CD8-positive, alpha-beta memory T cell (primary cell): ENCODE data around the gene PHRF1. TPM values are rescaled to one million over a fixed set of nuclear protein-coding genes. Genes with fewer than 3 reads are reported as not detected.
A peak's percentile ranks its signal among the peaks of the same experiment; 100 is the strongest.

Source experiments
- CTCF ChIA-PET: fragments of 350-600 bp; sonication (Branson Sonifier 250); formaldehyde crosslinking; loops from one replicate; lab custom pipeline; 2021; ENCODE audit warnings: antibody characterized with exemption; lab: Charles Lee
- POLR2A ChIA-PET: fragments of 350-600 bp; sonication (Branson Sonifier 250); formaldehyde crosslinking; loops from one replicate; lab custom pipeline; 2021; ENCODE audit warnings: antibody characterized with exemption; lab: Charles Lee
- DNase-seq, 5 donors: peaks; one replicate each; pipeline versions ENCODE4 v3.0.0 to v3.0.0-alpha.2; 2020 to 2022; ENCODE audit warnings: mixed read lengths in 1 of 5
- H3K27ac ChIP-seq: one replicate; pipeline ENCODE4 v1.7.0; 2013; ENCODE audit warnings: low read depth, mild to moderate bottlenecking, low read length, moderate library complexity
- H3K27me3 ChIP-seq: 2 replicates; pipeline ENCODE4 v1.7.0; 2013; ENCODE audit warnings: low read length, mild to moderate bottlenecking; ENCODE audit not compliant: insufficient read depth, poor library complexity, severe bottlenecking
- H3K36me3 ChIP-seq: 2 replicates; pipeline ENCODE4 v1.7.0; 2013; ENCODE audit warnings: mild to moderate bottlenecking, low read length, moderate library complexity; ENCODE audit not compliant: insufficient read depth
- H3K4me1 ChIP-seq: 2 replicates; pipeline ENCODE4 v1.7.0; 2013; ENCODE audit warnings: mild to moderate bottlenecking, low read length, moderate library complexity; ENCODE audit not compliant: insufficient read depth
- H3K4me3 ChIP-seq: 2 replicates; pipeline ENCODE4 v1.7.0; 2013; ENCODE audit warnings: mild to moderate bottlenecking, low read length
- H3K9me3 ChIP-seq: 2 replicates; pipeline ENCODE4 v1.7.0; 2013; ENCODE audit warnings: mild to moderate bottlenecking, low read length
- H3K27ac Mint-ChIP-seq, 8 donors: one replicate each; pipeline ENCODE4 v1.8.0; 2020 to 2021; ENCODE audit warnings: mixed read lengths in 8 of 8, mild to moderate bottlenecking in 6 of 8, inconsistent platforms in 3 of 8, moderate library complexity in 3 of 8
- H3K27me3 Mint-ChIP-seq, 2 donors: one replicate each; pipeline ENCODE4 v1.8.0; 2020 to 2021; ENCODE audit warnings: mixed read lengths in 2 of 2, mild to moderate bottlenecking in 1 of 2, moderate library complexity in 1 of 2
- H3K36me3 Mint-ChIP-seq, 3 donors: one replicate each; pipeline ENCODE4 v1.8.0; 2020 to 2021; ENCODE audit warnings: mixed read lengths in 3 of 3, inconsistent platforms in 1 of 3, mild to moderate bottlenecking in 1 of 3
- H3K4me1 Mint-ChIP-seq, 3 donors: one replicate each; pipeline ENCODE4 v1.8.0; 2020 to 2021; ENCODE audit warnings: mixed read lengths in 3 of 3, inconsistent platforms in 1 of 3, mild to moderate bottlenecking in 1 of 3
- H3K4me3 Mint-ChIP-seq, 7 donors: one replicate each; pipeline ENCODE4 v1.8.0; 2020 to 2021; ENCODE audit warnings: mixed read lengths in 7 of 7, mild to moderate bottlenecking in 6 of 7, moderate library complexity in 4 of 7, inconsistent platforms in 2 of 7
- H3K9me3 Mint-ChIP-seq, 5 donors: one replicate each; pipeline ENCODE4 v1.8.0; 2020 to 2022; ENCODE audit warnings: mixed read lengths in 5 of 5, mild to moderate bottlenecking in 3 of 5, moderate library complexity in 2 of 5, inconsistent platforms in 1 of 5
- polyA plus RNA-seq: library from polyadenylated mRNA; unstranded; fragments of 300-500 nt; fragmentation: Illumina TruSeq; gene quantifications from one replicate; pipeline ENCODE4 v1.2.3, GENCODE V29; 2021
- total RNA-seq, 2 experiments: library from RNA; stranded (reverse); gene quantifications; one replicate each; pipeline ENCODE4 v1.2.3, GENCODE V29; 2021

Gene PHRF1
- total and polyA plus RNA-seq, 3 experiments from 2014 or later, result 17.7 to 49.8 (median 47.3) TPM

- ChIA-PET CTCF (interaction anchor here (1.0 to 2.8 kb wide), 12 partner anchors 17 to 191 kb away, joined by 3 to 16 read pairs (median 3); partner anchors contain the start of gene PHRF1), POLR2A (interaction anchor here (0.6 to 2.8 kb wide), 11 partner anchors 17 to 275 kb away, joined by 3 to 16 read pairs (median 3); partner anchors contain the start of genes PHRF1, RNH1, RPLP2 and TMEM80)
- Histone ChIP-seq H3K27ac (peak within 1 kb of the TSS; percentile 86), H3K9me3 (no peaks in the 10 kb centered on the region), H3K36me3 (no peaks in the 10 kb centered on the region), H3K4me3 (peak within 1 kb of the TSS; percentile 64), H3K4me1 (peaks cover 37% of the 10 kb centered on the region), H3K27me3 (no peaks in the 10 kb centered on the region)
- DNase-seq, result peak; percentile 94 to 97 (median 96)
- Mint-ChIP-seq H3K36me3 (peaks cover 0 to 14% (median 0%) of the 10 kb centered on the region in 3 donors), H3K4me3 (peak within 1 kb of the TSS; percentile 88 to 98 (median 93)), H3K4me1 (peaks cover 3 to 32% (median 11%) of the 10 kb centered on the region in 3 donors), H3K27me3 (peaks cover 0 to 4% of the 10 kb centered on the region in 2 donors), H3K27ac (peak within 1 kb of the TSS; percentile 93 to 100 (median 97)), H3K9me3 (no peaks in the 10 kb centered on the region)
Observed at GRCh38 chr11:535519-536454, 40.5 kb upstream of the PHRF1 start, which contains the start of gene HRAS. HRAS (minus strand) TSS chr11:535576.

DNA sequence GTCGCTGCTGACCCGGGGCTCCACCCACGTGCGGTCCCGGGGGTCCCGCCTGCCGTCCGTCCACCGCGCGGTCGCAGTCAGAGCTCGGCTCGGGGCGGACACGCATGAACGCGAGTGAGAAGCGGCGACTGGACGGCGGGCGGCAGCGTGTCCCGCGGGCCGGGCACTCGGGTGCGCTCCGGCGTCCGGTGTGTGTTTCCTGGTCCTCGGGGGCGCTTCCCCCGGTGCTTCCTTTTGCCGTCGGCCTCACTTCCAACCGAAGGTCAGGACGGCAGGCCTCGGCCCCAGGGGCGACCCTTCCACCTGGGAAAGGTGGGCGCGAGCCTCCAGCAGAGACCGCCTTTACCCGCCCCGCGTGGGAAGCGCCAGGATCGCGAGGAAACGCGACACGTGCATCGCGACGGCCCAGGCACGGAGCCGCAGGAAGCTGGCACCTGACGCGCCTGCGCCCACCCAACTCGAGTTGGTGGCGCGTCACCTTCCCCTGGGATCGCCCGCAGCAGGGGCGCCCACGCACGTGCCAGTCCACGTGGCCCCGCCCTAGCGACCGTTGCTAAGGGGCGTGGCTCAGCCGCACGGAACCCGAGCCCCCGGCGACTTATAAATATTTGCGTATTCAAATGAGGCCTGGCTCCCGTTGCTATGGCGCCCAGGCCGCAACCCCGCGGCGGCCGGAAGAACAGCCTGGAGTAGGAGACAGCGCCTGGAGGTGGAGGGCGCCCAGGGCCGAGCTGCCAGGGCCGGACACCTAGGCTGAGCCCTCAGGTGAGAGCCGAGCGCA, 39.2 kb upstream of the PHRF1 start, which contains the start of gene LRRC56:
Gene LRRC56, plus strand, starts transcription at position 687 of the 781 bp plus-strand sequence. CDS start 3,158 bp downstream, outside the sequence.
- Histone ChIP-seq H3K4me3 (peak within 1 kb of the TSS; percentile 50), H3K36me3 (no peaks in the 10 kb centered on the region), H3K27ac (peak within 1 kb of the TSS; percentile 86), H3K4me1 (peaks cover 37% of the 10 kb centered on the region), H3K9me3 (no peaks in the 10 kb centered on the region), H3K27me3 (no peaks in the 10 kb centered on the region)
- CTCF ChIA-PET, result interaction anchor here (1.1 to 2.8 kb wide), 8 partner anchors 18 to 328 kb away, joined by 3 to 16 read pairs (median 4); no protein-coding TSS in a partner anchor
- Mint-ChIP-seq H3K4me1 (peaks cover 3 to 30% (median 11%) of the 10 kb centered on the region in 3 donors), H3K36me3 (peaks cover 0 to 9% (median 0%) of the 10 kb centered on the region in 3 donors), H3K27me3 (peaks cover 0 to 4% of the 10 kb centered on the region in 2 donors), H3K27ac (peak within 1 kb of the TSS; percentile 93 to 100 (median 97)), H3K4me3 (peak within 1 kb of the TSS; percentile 88 to 98 (median 93)), H3K9me3 (no peaks in the 10 kb centered on the region)
- POLR2A ChIA-PET, result interaction anchor here (1.1 to 2.8 kb wide), 5 partner anchors 30 to 189 kb away, joined by 3 to 16 read pairs (median 9); partner anchors contain the start of genes PHRF1, RNH1 and TMEM80
- DNase-seq, result peak; percentile 90 to 98 (median 95)

DNA sequence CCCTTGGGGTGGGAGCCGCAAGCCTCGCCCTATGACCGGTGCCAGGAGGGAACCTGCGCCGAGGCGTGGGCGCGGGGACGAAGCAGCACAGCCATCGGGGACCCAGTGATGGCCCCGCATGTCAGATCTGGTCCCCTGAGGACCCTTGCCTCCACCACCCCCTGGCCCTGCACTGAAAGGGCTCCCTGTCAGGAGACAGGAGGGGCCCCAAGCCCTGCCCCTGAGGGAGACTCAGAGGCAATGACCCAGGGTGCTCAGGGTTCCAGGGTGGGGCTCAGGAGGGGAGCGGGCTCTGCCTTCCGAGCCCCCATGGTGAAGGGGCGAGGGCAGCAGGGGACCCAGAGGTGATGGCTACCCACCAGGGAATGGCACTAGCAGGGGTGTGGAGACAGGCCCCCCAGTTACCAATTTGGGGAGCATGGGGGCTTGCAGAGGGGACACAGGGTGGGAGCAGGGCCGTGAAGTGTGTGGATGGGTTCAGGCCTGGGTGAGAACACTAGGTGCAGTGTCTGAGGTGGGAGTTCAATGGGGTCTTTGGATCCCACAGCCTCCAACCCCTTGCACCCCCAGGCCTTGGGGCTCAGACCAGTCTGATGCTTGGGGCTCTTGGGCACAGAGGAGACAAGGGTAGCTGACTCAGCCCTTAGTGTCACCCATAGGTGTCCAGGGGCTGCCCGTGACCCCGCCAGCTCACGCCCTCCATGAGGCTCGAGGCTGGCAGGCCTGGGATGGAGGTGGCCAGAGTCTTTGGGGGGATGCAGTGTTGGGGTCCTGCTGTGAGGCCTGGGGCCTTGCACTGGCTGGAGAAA, 38.4 kb upstream of the PHRF1 start:
- H3K27me3 Mint-ChIP-seq, result peaks cover 0 to 4% of the 10 kb centered on the region in 2 donors
- peaks cover 3 to 29% (median 11%) of the 10 kb centered on the region in 3 donors for H3K4me1 Mint-ChIP-seq
- Histone ChIP-seq H3K9me3 (no peaks in the 10 kb centered on the region), H3K27me3 (no peaks in the 10 kb centered on the region), H3K4me3 (peak overlapping the region; percentile 50), H3K36me3 (no peaks in the 10 kb centered on the region), H3K4me1 (peaks cover 37% of the 10 kb centered on the region), H3K27ac (peak overlapping the region; percentile 86)
- POLR2A ChIA-PET, result interaction anchor here (2.8 kb wide), 1 partner anchor 38 kb away, joined by 16 read pairs; the partner anchor contains the start of gene PHRF1
- no peaks in the 10 kb centered on the region for H3K9me3 Mint-ChIP-seq
- no peak for DNase-seq
- H3K36me3 Mint-ChIP-seq, result peaks cover 0 to 7% (median 0%) of the 10 kb centered on the region in 3 donors
- H3K27ac Mint-ChIP-seq, result peak overlapping the region; percentile 79 to 100 (median 92)
- CTCF ChIA-PET, result interaction anchor here (1.1 to 1.3 kb wide), 3 partner anchors 17 to 329 kb away, joined by 3 read pairs; no protein-coding TSS in a partner anchor
- H3K4me3 Mint-ChIP-seq, result peak overlapping the region; percentile 55 to 98 (median 75)

DNA sequence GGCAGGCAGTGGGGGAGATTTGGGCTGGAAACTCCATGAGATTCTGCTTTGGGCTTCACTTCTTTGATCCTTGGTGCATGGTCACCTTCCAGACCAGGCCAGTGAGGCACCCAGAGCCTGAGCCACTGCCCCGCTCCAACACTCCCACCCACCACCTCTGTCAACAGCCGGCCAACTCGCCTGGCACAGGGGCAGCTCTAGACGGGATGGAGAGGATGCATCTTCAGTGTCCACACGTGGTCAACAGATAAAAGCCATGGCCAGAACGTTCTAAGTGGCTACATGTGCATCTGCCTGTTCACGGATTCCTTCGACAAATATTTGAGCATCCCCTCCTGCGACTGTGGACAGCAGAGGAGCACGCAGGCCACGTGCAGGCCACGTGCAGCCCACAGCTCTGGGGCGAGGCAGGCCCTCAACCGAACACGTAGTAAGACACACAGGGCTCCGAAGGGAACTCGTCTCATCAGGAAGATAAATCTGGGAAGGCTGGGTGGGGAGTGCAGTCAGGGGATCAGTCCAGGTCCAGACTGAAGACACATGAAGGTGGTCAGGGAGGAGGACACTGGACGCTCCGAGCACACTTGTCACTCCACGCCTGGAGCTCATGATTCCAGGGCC, 37.7 kb upstream of the PHRF1 start:
- peaks cover 0 to 7% (median 0%) of the 10 kb centered on the region in 3 donors for H3K36me3 Mint-ChIP-seq
- H3K4me1 Mint-ChIP-seq, result peaks cover 3 to 29% (median 11%) of the 10 kb centered on the region in 3 donors
- H3K27ac ChIP-seq, result no peak overlapping the region
- no peaks in the 10 kb centered on the region for H3K9me3 ChIP-seq
- DNase-seq, result no peak
- no peaks in the 10 kb centered on the region for H3K9me3 Mint-ChIP-seq
- H3K36me3 ChIP-seq, result no peaks in the 10 kb centered on the region
- peaks cover 0 to 4% of the 10 kb centered on the region in 2 donors for H3K27me3 Mint-ChIP-seq
- H3K27ac Mint-ChIP-seq, result peak overlapping the region in 6 of 8 donors; percentile 84 to 100 (median 92)
- peak overlapping the region; percentile 9 to 98 (median 44) for H3K4me3 Mint-ChIP-seq
- H3K4me1 ChIP-seq, result peaks cover 36% of the 10 kb centered on the region
- H3K27me3 ChIP-seq, result no peaks in the 10 kb centered on the region
- POLR2A ChIA-PET, result interaction anchor here (0.8 kb wide), 1 partner anchor 15 kb away, joined by 3 read pairs; no protein-coding TSS in a partner anchor
- CTCF ChIA-PET, result interaction anchor here (1.1 to 1.3 kb wide), 3 partner anchors 16 to 329 kb away, joined by 3 read pairs; no protein-coding TSS in a partner anchor
- no peak overlapping the region for H3K4me3 ChIP-seq

GRCh38 chr11:539971-540481, 36.2 kb upstream of the PHRF1 start:
- Histone ChIP-seq H3K27ac (no peak overlapping the region), H3K4me1 (peaks cover 24% of the 10 kb centered on the region), H3K36me3 (no peaks in the 10 kb centered on the region), H3K27me3 (no peaks in the 10 kb centered on the region), H3K4me3 (no peak overlapping the region), H3K9me3 (no peaks in the 10 kb centered on the region)
- H3K27me3 Mint-ChIP-seq, result peaks cover 0 to 4% of the 10 kb centered on the region in 2 donors
- ChIA-PET POLR2A (no interaction called here), CTCF (interaction anchor here (0.8 to 1.1 kb wide), 2 partner anchors 14 to 15 kb away, joined by 3 read pairs; no protein-coding TSS in a partner anchor)
- peaks cover 3 to 25% (median 11%) of the 10 kb centered on the region in 3 donors for H3K4me1 Mint-ChIP-seq
- no peak overlapping the region for H3K4me3 Mint-ChIP-seq
- H3K9me3 Mint-ChIP-seq, result no peaks in the 10 kb centered on the region
- H3K36me3 Mint-ChIP-seq, result peaks cover 0 to 4% (median 0%) of the 10 kb centered on the region in 3 donors
- no peak overlapping the region for H3K27ac Mint-ChIP-seq
- peak in 1 of 5 donors; percentile 47 for DNase-seq

DNA sequence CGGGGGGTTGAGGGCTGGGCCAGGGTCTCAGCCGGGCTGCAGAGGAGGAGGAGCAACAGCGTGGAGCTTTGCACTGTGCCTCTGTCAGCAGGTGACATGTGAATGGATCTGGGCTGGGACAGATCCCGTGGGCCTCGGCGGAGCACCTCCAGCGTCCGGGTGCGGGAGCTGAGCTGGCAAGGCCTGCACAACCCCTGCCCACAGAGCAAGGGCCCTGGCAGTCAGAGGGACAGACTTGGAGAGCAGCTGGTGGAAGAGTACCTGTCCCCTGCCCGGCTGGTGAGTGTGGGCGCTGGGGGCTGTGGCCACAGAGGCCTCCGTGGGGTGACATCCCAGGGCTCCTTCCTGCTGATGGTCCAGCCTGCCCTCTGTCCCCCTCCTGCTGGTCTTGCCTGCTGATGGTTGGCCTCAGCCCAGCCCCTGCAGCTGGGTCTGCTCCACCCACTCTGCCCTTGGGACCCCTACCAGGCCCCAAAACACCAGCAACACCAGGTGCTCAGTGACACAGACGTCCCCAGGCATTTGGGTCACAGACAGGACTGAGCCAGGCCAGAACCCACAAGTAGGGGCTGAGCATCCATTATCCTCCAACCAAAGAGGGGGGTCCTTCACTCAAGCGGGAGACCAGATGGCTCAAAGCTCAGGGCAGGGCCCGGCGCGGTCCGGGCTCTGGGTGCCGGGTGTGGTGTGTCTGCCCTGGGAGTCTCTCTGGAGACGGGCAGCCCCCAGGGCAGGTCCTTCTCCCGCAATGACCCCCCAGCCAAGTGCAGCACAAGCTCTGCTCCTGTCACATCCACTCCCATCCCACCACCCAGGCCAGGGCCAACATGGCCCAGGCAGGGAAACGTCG, 35.5 kb upstream of the PHRF1 start:
- peaks cover 3 to 25% (median 11%) of the 10 kb centered on the region in 3 donors for H3K4me1 Mint-ChIP-seq
- ChIA-PET CTCF (interaction anchor here (0.8 to 1.1 kb wide), 2 partner anchors 14 to 15 kb away, joined by 3 read pairs; no protein-coding TSS in a partner anchor), POLR2A (no interaction called here)
- H3K4me3 Mint-ChIP-seq, result no peak overlapping the region
- H3K27ac ChIP-seq, result no peak overlapping the region
- DNase-seq, result no peak
- no peak overlapping the region for H3K27ac Mint-ChIP-seq
- H3K4me3 ChIP-seq, result no peak overlapping the region
- H3K27me3 Mint-ChIP-seq, result peaks cover 0 to 4% of the 10 kb centered on the region in 2 donors
- H3K9me3 ChIP-seq, result no peaks in the 10 kb centered on the region
- H3K4me1 ChIP-seq, result peaks cover 24% of the 10 kb centered on the region
- H3K9me3 Mint-ChIP-seq, result no peaks in the 10 kb centered on the region
- peaks cover 0 to 4% (median 0%) of the 10 kb centered on the region in 3 donors for H3K36me3 Mint-ChIP-seq
- H3K27me3 ChIP-seq, result no peaks in the 10 kb centered on the region
- no peaks in the 10 kb centered on the region for H3K36me3 ChIP-seq
